B cell (primary cell): ENCODE data around the gene STIM1. TPM values are rescaled to one million over a fixed set of nuclear protein-coding genes. Genes with fewer than 3 reads are reported as not detected.

ENCODE experiments used
- ATAC-seq: fragments of 200-7000 bp; cut with Tn5 transposase; one replicate; pipeline ENCODE4 v1.10.0; 2021; ENCODE audit warnings: low read depth, mild to moderate bottlenecking, moderate number of reproducible peaks, moderate library complexity
- CTCF ChIA-PET: fragments of 350-600 bp; sonication (Branson Sonifier 250); formaldehyde crosslinking; loops from one replicate; lab custom pipeline; 2021; ENCODE audit warnings: antibody characterized with exemption, inconsistent platforms; lab: Charles Lee
- POLR2A ChIA-PET: fragments of 350-600 bp; sonication (Branson Sonifier 250); formaldehyde crosslinking; loops from one replicate; lab custom pipeline; 2021; ENCODE audit warnings: antibody characterized with exemption; lab: Charles Lee
- DNase-seq: peaks from one replicate; pipeline ENCODE4 v3.0.0; 2013
- H2AFZ ChIP-seq: 2 replicates; pipeline ENCODE4 v1.6.1; 2012; ENCODE audit warnings: mild to moderate bottlenecking, low read depth, low read length; ENCODE audit not compliant: insufficient read depth, poor library complexity, severe bottlenecking
- H3K27ac ChIP-seq, 2 donors: 1 replicate in 1 of 2; 2 replicates in 1 of 2; pipeline ENCODE4 v1.5.1; 2012 to 2013; ENCODE audit warnings: low read length in 2 of 2, mild to moderate bottlenecking in 2 of 2, moderate library complexity in 1 of 2
- H3K27me3 ChIP-seq, 4 experiments: fragments of 200-600 bp in 1 of 4; sonication (generic) in 1 of 4; replicated peaks in 1 of 4; 1 replicate in 2 of 4; 2 replicates in 2 of 4; pipeline versions ENCODE4 v1.6.1 to v1.7.0; 2013 to 2016; ENCODE audit warnings: low read length in 3 of 4, mild to moderate bottlenecking in 2 of 4, mixed read lengths in 1 of 4, moderate library complexity in 1 of 4; ENCODE audit not compliant: insufficient read depth in 4 of 4, control insufficient read depth in 3 of 4; ENCODE audit errors: control extremely low read depth in 1 of 4
- H3K36me3 ChIP-seq, 2 experiments: replicated peaks in 1 of 2; 1 replicate in 1 of 2; 2 replicates in 1 of 2; pipeline versions ENCODE4 v1.6.1 to v1.7.1; 2013; ENCODE audit warnings: low read length in 1 of 2; ENCODE audit not compliant: insufficient read depth in 2 of 2, control insufficient read depth in 1 of 2; ENCODE audit errors: control extremely low read depth in 1 of 2, extremely low read depth in 1 of 2
- H3K4me1 ChIP-seq, 2 donors: fragments of 200-600 bp in 1 of 2; sonication (generic) in 1 of 2; 1 replicate in 1 of 2; 2 replicates in 1 of 2; pipeline versions ENCODE4 v1.5.1 to v1.6.1; 2013 to 2017; ENCODE audit warnings: low read length in 2 of 2; ENCODE audit not compliant: control insufficient read depth in 2 of 2, insufficient read depth in 2 of 2
- H3K4me2 ChIP-seq: replicated peaks from 2 replicates; pipeline ENCODE3; 2012; ENCODE audit warnings: mild to moderate bottlenecking, low read depth, low read length; ENCODE audit not compliant: poor library complexity, severe bottlenecking
- H3K4me3 ChIP-seq, 5 experiments: fragments of 200-600 bp in 1 of 5; sonication (generic) in 1 of 5; 1 replicate in 3 of 5; 2 replicates in 2 of 5; pipeline versions ENCODE4 v1.5.1 to v1.7.0; 2011 to 2016; ENCODE audit warnings: low read length in 4 of 5, mild to moderate bottlenecking in 4 of 5, low read depth in 2 of 5, control low read depth in 1 of 5, moderate library complexity in 1 of 5; ENCODE audit not compliant: insufficient read depth in 1 of 5; ENCODE audit errors: control extremely low read depth in 1 of 5, extremely low read depth in 1 of 5
- H3K79me2 ChIP-seq: fragments of 200-600 bp; sonication (generic); one replicate; pipeline ENCODE4 v1.6.0; 2016; ENCODE audit warnings: low read length; ENCODE audit not compliant: control insufficient read depth, insufficient read depth
- H3K9ac ChIP-seq: fragments of 200-600 bp; sonication (generic); 2 replicates; pipeline ENCODE4 v1.6.1; 2017; ENCODE audit warnings: mild to moderate bottlenecking, low read length, moderate library complexity
- H3K9me3 ChIP-seq, 3 donors: one replicate each; pipeline versions ENCODE4 v1.6.1 to v1.7.1; 2013; ENCODE audit warnings: low read length in 2 of 3; ENCODE audit not compliant: control insufficient read depth in 2 of 3, insufficient read depth in 1 of 3; ENCODE audit errors: control extremely low read depth in 1 of 3
- H4K20me1 ChIP-seq: 2 replicates; pipeline ENCODE4 v1.6.0; 2012; ENCODE audit warnings: mild to moderate bottlenecking, low read length; ENCODE audit not compliant: insufficient read depth, control insufficient read depth, poor library complexity, severe bottlenecking
- H3K27ac Mint-ChIP-seq: one replicate; pipeline ENCODE4 v1.8.0; 2021; ENCODE audit warnings: mixed read lengths
- H3K27me3 Mint-ChIP-seq: one replicate; pipeline ENCODE4 v1.8.0; 2021; ENCODE audit warnings: mixed read lengths
- H3K4me1 Mint-ChIP-seq: one replicate; pipeline ENCODE4 v1.8.0; 2021; ENCODE audit warnings: mixed read lengths
- H3K4me3 Mint-ChIP-seq: one replicate; pipeline ENCODE4 v1.8.0; 2021; ENCODE audit warnings: mixed read lengths
- H3K9me3 Mint-ChIP-seq: one replicate; pipeline ENCODE4 v1.8.0; 2022; ENCODE audit warnings: mixed read lengths; ENCODE audit not compliant: insufficient read depth
- CTCF ChIP-seq: fragments of 200-600 bp; IDR thresholded peaks from one replicate; pipeline ENCODE4 v1.8.0; 2022; ENCODE audit warnings: antibody characterized with exemption, mild to moderate bottlenecking
- EZH2 ChIP-seq: IDR thresholded peaks from 2 replicates; pipeline ENCODE4 v1.6.1; 2012; ENCODE audit warnings: borderline replicate concordance, low read depth, mild to moderate bottlenecking, moderate library complexity, low read length; ENCODE audit not compliant: insufficient read depth, poor library complexity, severe bottlenecking
- WGBS: methylation state at CpG from one replicate; pipeline ENCODE4 v1.1.5; 2013; ENCODE audit warnings: missing lambda C conversion rate; ENCODE audit not compliant: insufficient coverage; 5-methylcytosine and 5-hydroxymethylcytosine counted together
- intact Hi-C: fragments of 100-400 bp; cut with micrococcal nuclease; formaldehyde crosslinking; loops from one replicate; pipeline ENCODE4 v1.10.0; 2022
- polyA plus RNA-seq: library from polyadenylated mRNA; depleted of rRNA; stranded (reverse); fragments of >200 nt; gene quantifications from 2 replicates; pipeline ENCODE4 v1.2.3, GENCODE V29; 2012
- total RNA-seq, 2 donors: library from RNA; stranded (reverse); fragments of 120-200 nt in 1 of 2; gene quantifications; 1 replicate in 1 of 2; 2 replicates in 1 of 2; pipeline versions ENCODE4 v1.2.3 to v1.2.4, GENCODE V29; 2013 to 2022

The STIM1 gene
- total and polyA plus RNA-seq, 2 donors (not counting 1 experiment from before 2014, with no cell fraction given) = 59.4 to 76.7 TPM

DNA sequence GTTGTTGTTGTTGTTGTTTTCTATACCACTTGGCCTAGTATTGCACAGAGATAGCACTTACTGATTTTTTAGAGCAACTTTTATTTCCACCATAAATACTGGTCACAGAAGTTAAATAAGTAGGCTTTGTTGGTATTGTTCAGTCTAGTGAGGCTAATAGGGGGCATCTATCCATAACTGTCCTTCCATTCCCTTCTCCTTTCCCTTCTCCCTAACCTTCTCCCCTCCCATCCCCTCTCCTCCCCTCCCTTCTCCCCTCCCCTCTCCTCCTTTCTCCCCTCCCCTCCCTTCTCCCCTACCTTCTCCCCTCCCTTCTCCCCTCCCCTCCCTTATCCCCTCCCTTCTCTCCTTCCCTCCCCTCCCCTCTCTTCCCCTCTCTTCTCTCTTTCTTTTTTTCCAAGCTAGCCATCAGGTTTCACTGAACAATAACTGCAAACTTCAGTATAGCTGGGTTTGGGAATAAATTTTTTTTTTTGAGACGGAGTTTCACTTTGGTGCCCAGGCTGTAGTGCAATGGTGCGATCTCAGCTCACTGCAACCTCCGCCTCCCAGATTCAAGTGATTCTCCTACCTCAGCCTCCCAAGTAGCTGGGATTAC, 56.5 kb downstream of the STIM1 start:
- H3K4me3 Mint-ChIP-seq = no peak overlapping the region
- POLR2A ChIA-PET = interaction anchor here (0.6 kb wide), 1 partner anchor 175 kb away, joined by 7 read pairs; no protein-coding TSS in a partner anchor
- Histone ChIP-seq H2AFZ (no peak overlapping the region), H3K36me3 (no peaks in the 10 kb centered on the region), H3K4me3 (no peak overlapping the region), H3K9ac (no peak overlapping the region), H4K20me1 (peaks cover 9% of the 10 kb centered on the region), H3K4me2 (no peak overlapping the region), H3K9me3 (no peaks in the 10 kb centered on the region), H3K27me3 (no peaks in the 10 kb centered on the region), H3K27ac (peak overlapping the region in 1 of 2 donors; percentile 21), H3K4me1 (peaks cover 22 to 33% of the 10 kb centered on the region in 2 donors), H3K79me2 (peaks cover 90% of the 10 kb centered on the region)
- H3K27ac Mint-ChIP-seq = peak overlapping the region; percentile 37
- no peaks in the 10 kb centered on the region for H3K9me3 Mint-ChIP-seq
- peaks cover 54% of the 10 kb centered on the region for H3K4me1 Mint-ChIP-seq
- intact Hi-C loops = no loop called here
- no peaks in the 10 kb centered on the region for H3K27me3 Mint-ChIP-seq
- TF ChIP-seq EZH2 (no peak), CTCF (no peak)
- CTCF ChIA-PET = interaction anchor here (0.8 to 2.8 kb wide), 6 partner anchors 11 to 153 kb away, joined by 3 to 10 read pairs (median 4); partner anchors contain the start of gene STIM1
- ATAC-seq (no peak), DNase-seq (no peak)
- WGBS = no CpG with 5 or more reads among the region's 3 CpGs

DNA sequence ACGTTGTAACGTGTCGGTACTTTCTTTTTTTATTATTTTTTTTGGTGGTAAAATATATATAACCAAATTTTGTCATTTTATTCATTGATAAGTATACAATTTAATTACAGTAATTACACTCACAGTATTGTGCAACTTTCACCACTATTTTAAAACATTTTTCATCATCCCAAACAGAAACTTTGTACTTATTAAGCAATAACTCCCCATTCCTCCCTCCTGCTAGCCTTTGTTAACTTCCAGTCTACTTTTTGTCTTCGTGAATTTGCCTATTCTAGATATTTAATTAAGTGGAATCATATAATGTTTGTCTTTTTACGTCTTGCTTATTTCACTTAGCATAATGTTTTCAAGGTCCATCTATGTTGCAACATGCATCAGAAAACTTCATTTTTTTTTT, 58.5 kb downstream of the STIM1 start:
- ATAC-seq (no peak), DNase-seq (no peak)
- Histone ChIP-seq H3K9me3 (no peaks in the 10 kb centered on the region), H3K79me2 (peaks cover 90% of the 10 kb centered on the region), H3K36me3 (peaks cover 0 to 2% of the 10 kb centered on the region in 2 experiments), H3K4me1 (peaks cover 28 to 35% of the 10 kb centered on the region in 2 donors), H3K27me3 (no peaks in the 10 kb centered on the region), H4K20me1 (peaks cover 4% of the 10 kb centered on the region), H2AFZ (no peak overlapping the region), H3K27ac (no peak overlapping the region), H3K4me3 (no peak overlapping the region), H3K9ac (no peak overlapping the region), H3K4me2 (no peak overlapping the region)
- ChIA-PET POLR2A (interaction anchor here (1.2 kb wide), 1 partner anchor 59 kb away, joined by 8 read pairs; the partner anchor contains the start of gene STIM1), CTCF (interaction anchor here (0.9 to 1.5 kb wide), 3 partner anchors 11 to 64 kb away, joined by 4 to 5 read pairs (median 5); no protein-coding TSS in a partner anchor)
- H3K9me3 Mint-ChIP-seq = no peaks in the 10 kb centered on the region
- no peak for TF ChIP-seq EZH2
- TF ChIP-seq CTCF = no peak
- H3K27ac Mint-ChIP-seq = no peak overlapping the region
- H3K27me3 Mint-ChIP-seq = no peaks in the 10 kb centered on the region
- no peak overlapping the region for H3K4me3 Mint-ChIP-seq
- WGBS = no CpG with 5 or more reads among the region's 5 CpGs
- intact Hi-C loops = loop anchor here (2.0 kb wide), 1 partner anchor 19 kb away; no protein-coding TSS in a partner anchor
- peaks cover 62% of the 10 kb centered on the region for H3K4me1 Mint-ChIP-seq
